Measurements from ENCODE around the gene BNC2.

BNC2 gene

DNA sequence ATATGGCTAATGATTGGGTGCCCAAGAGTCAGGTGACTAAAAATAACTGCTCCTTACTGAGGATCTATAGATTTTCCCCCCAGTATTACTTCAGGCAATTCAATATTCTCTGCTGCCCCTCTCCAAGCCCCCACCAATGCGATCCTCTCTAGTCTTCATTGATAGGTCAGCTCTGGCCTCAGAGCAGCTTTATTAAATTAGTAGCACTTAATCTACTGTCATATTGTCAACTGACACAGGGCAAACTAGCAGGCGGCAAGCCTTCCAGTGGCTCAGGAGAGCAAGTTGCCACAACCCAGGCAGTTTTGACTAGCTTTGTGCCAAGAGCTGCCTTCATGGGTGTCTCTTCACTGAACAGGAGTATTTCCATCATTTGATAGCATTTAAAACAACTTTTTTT is 462.9 kb downstream of the BNC2 start:
- Histone ChIP-seq H3K27ac (replicated peaks) (no peak overlapping the region), H3K27me3 (ENCODE audit: insufficient read depth, poor library complexity, severe bottlenecking) (no peaks in the 10 kb centered on the region), H3K4me3 (replicated peaks; ENCODE audit: insufficient read depth, low read length) (no peak overlapping the region)
- DNase-seq (ENCODE audit: low read depth in 1 of 2, low spot score in 1 of 2), result no peak
- no peak for TF ChIP-seq GABPA (IDR thresholded peaks at IDR 0.05; ENCODE audit: low read depth)
- no peak for TF ChIP-seq POLR2AphosphoS5 (IDR thresholded peaks at IDR 0.05; ENCODE audit: low read depth)
- TF ChIP-seq REST (IDR thresholded peaks at IDR 0.05; ENCODE audit: insufficient replicate concordance, low read depth), result no peak
- TF ChIP-seq SPI1 (IDR thresholded peaks at IDR 0.05; ENCODE audit: borderline replicate concordance, low read depth), result no peak
- TF ChIP-seq, protein P1, sequence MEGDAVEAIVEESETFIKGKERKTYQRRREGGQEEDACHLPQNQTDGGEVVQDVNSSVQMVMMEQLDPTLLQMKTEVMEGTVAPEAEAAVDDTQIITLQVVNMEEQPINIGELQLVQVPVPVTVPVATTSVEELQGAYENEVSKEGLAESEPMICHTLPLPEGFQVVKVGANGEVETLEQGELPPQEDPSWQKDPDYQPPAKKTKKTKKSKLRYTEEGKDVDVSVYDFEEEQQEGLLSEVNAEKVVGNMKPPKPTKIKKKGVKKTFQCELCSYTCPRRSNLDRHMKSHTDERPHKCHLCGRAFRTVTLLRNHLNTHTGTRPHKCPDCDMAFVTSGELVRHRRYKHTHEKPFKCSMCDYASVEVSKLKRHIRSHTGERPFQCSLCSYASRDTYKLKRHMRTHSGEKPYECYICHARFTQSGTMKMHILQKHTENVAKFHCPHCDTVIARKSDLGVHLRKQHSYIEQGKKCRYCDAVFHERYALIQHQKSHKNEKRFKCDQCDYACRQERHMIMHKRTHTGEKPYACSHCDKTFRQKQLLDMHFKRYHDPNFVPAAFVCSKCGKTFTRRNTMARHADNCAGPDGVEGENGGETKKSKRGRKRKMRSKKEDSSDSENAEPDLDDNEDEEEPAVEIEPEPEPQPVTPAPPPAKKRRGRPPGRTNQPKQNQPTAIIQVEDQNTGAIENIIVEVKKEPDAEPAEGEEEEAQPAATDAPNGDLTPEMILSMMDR (IDR thresholded peaks at IDR 0.05; ENCODE audit: insufficient read depth, low read length), result no peak

DNA sequence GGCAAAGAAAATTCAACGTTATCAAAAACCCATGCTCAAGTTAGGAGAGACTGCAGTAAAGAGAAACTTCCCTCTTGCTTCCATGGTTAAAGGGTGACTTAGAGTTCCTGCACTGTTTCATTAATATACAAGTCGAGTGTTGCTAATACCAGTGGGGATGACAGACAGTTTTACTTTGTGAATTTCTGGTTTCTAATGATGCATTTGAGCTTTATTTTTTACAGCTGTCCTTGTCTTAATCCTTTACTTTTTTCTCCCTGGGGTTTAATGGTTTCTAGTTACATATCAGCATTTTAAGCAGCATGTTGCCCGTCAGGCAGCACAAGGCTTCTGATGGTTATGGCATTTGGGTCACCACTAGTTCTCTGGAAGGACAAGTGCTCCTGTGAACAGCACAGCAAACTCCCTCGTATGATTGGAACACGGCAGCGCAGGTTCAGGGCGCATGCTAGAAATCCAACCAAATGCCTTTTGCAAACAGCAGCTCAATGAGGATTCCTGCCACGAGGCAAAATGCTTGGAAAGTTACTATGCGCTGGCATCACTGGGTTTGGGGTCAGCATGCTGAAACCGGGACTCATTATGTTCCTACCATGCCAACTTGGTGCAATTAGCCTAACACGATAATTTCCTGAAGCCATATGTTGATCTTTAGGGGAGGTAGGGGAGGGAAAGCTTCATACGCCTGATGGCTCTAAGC is 463.8 kb downstream of the BNC2 start:
- no peak for DNase-seq (ENCODE audit: low read depth in 1 of 2, low spot score in 1 of 2)
- TF ChIP-seq, protein P1 (IDR thresholded peaks at IDR 0.05; ENCODE audit: insufficient read depth, low read length), result no peak
- TF ChIP-seq REST (IDR thresholded peaks at IDR 0.05; ENCODE audit: insufficient replicate concordance, low read depth) (no peak), GABPA (IDR thresholded peaks at IDR 0.05; ENCODE audit: low read depth) (no peak), POLR2AphosphoS5 (IDR thresholded peaks at IDR 0.05; ENCODE audit: low read depth) (no peak), SPI1 (IDR thresholded peaks at IDR 0.05; ENCODE audit: borderline replicate concordance, low read depth) (no peak)
- no peak overlapping the region for H3K4me3 ChIP-seq (replicated peaks; ENCODE audit: insufficient read depth, low read length)
- no peaks in the 10 kb centered on the region for H3K27me3 ChIP-seq (ENCODE audit: insufficient read depth, poor library complexity, severe bottlenecking)
- no peak overlapping the region for H3K27ac ChIP-seq (replicated peaks)

- Histone ChIP-seq H3K27me3 (ENCODE audit: insufficient read depth, poor library complexity, severe bottlenecking) (no peaks in the 10 kb centered on the region), H3K27ac (replicated peaks) (no peak overlapping the region), H3K4me3 (replicated peaks; ENCODE audit: insufficient read depth, low read length) (no peak overlapping the region)
- DNase-seq (ENCODE audit: low read depth in 1 of 2, low spot score in 1 of 2), result no peak
- TF ChIP-seq REST (IDR thresholded peaks at IDR 0.05; ENCODE audit: insufficient replicate concordance, low read depth), result no peak
- no peak for TF ChIP-seq POLR2AphosphoS5 (IDR thresholded peaks at IDR 0.05; ENCODE audit: low read depth)
- no peak for TF ChIP-seq SPI1 (IDR thresholded peaks at IDR 0.05; ENCODE audit: borderline replicate concordance, low read depth)
- TF ChIP-seq GABPA (IDR thresholded peaks at IDR 0.05; ENCODE audit: low read depth), result no peak
- TF ChIP-seq, protein P1 (IDR thresholded peaks at IDR 0.05; ENCODE audit: insufficient read depth, low read length), result no peak
Observed at GRCh38 chr9:16405421-16405820, 465.0 kb downstream of the BNC2 start.
